Transverse colon (tissue), 4 donors: Measurements from ENCODE around the gene CYP19A1. TPM values are rescaled to one million over a fixed set of nuclear protein-coding genes. Genes with fewer than 3 reads are reported as not detected.

Experiments used
- DNase-seq: peaks from one replicate; pipeline ENCODE4 v3.0.0-alpha.2; 2019
- H3K27ac ChIP-seq, 4 donors: fragments of 200-600 bp; sonication (generic); 2 replicates each; pipeline ENCODE4 v1.5.1; 2016 to 2018; ENCODE audit warnings: inconsistent platforms in 4 of 4
- H3K27me3 ChIP-seq: fragments of 200-600 bp; sonication (generic); 2 replicates; pipeline ENCODE4 v1.5.1; 2017; ENCODE audit warnings: inconsistent platforms
- H3K36me3 ChIP-seq, 4 donors: fragments of 200-600 bp; sonication (generic); 2 replicates each; pipeline ENCODE4 v1.5.1; 2017 to 2019; ENCODE audit warnings: inconsistent platforms in 4 of 4
- H3K4me1 ChIP-seq, 4 donors: fragments of 200-600 bp; sonication (generic); 2 replicates each; pipeline ENCODE4 v1.5.1; 2017 to 2020; ENCODE audit warnings: inconsistent platforms in 4 of 4
- H3K4me3 ChIP-seq, 4 donors: fragments of 200-600 bp; sonication (generic); 1 replicate in 1 of 4; 2 replicates in 3 of 4; pipeline versions ENCODE4 v1.5.1 to v1.6.1; 2017 to 2019; ENCODE audit warnings: inconsistent platforms in 4 of 4
- H3K9me3 ChIP-seq, 2 donors: fragments of 200-600 bp; sonication (generic); 2 replicates each; pipeline ENCODE4 v1.5.1; 2017 to 2019; ENCODE audit warnings: inconsistent platforms in 2 of 2
- EP300 ChIP-seq: sonication (generic); formaldehyde crosslinking; IDR thresholded peaks from one replicate; pipeline ENCODE4 v1.6.1; 2017; ENCODE audit warnings: antibody characterized with exemption, low read depth
- POLR2A ChIP-seq: fragments of 450-650 bp; IDR thresholded peaks from one replicate; pipeline ENCODE4 v1.6.1; 2016; ENCODE audit warnings: antibody characterized with exemption, mild to moderate bottlenecking, moderate library complexity
- POLR2AphosphoS5 ChIP-seq, 3 donors: sonication (generic); formaldehyde crosslinking; IDR thresholded peaks; one replicate each; pipeline ENCODE4 v1.6.1; 2016; ENCODE audit warnings: antibody characterized with exemption in 3 of 3
- WGBS, 2 donors: methylation state at CpG; one replicate each; pipeline ENCODE4 v1.1.5; 2018; ENCODE audit warnings: low coverage in 1 of 2; 5-methylcytosine and 5-hydroxymethylcytosine counted together
- in situ Hi-C, 4 donors: fragments of 200-750 bp; cut with MboI; loops; one replicate each; pipeline versions ENCODE4 v1.15.0 to v1.15.1; 2017; ENCODE audit warnings: low sequenced_read_pairs in 3 of 4, low pct_ligation_motif_present in 1 of 4, low pct_unique_long_range_greater_than_20kb in 1 of 4
- intact Hi-C: fragments of 100-400 bp; cut with DNase I; formaldehyde crosslinking; loops from one replicate; pipeline ENCODE4 v1.15.1; 2023; ENCODE audit warnings: low total_unique reads
- total RNA-seq, 4 donors: library from RNA; depleted of rRNA; stranded (reverse); fragments of >200 nt; gene quantifications; one replicate each; pipeline ENCODE4 v1.1.0, GENCODE V29; 2016
- TF ChIP-seq, protein P1 (sequence below), 5 experiments: fragments of 200-600 bp in 3 of 5; fragments of 450-650 bp in 2 of 5; sonication (generic) in 3 of 5; IDR thresholded peaks; 1 replicate in 2 of 5; 2 replicates in 3 of 5; pipeline ENCODE4 v1.5.1; 2016 to 2017; ENCODE audit warnings: antibody characterized with exemption in 5 of 5, inconsistent platforms in 3 of 5, mild to moderate bottlenecking in 2 of 5, moderate library complexity in 1 of 5

Gene CYP19A1
- total RNA-seq, 4 donors from 2014 or later: not detected

DNA sequence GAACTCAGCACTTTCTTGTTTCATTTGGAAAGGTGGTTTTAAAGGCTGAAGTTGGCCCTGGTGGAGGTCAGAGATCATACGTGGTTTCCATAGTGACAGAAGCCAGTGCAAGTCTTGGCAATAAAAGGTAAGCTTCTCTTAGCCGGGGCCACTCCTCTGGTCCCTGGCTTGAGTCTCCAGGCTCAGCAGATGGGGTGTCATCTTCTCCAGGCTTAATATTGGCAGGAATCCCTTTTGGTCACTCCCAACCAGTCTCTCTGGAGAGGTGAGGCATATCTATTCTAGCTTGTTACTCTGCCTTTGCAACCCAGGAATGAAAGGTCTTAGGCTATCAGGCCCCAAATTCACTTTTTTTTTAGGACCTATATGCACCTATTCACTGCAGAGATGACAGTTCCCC is 4.8 kb downstream of the CYP19A1 start:
- H3K4me3 ChIP-seq: no peak overlapping the region
- WGBS, 2 donors: 83 to 94% methylated on average over 1 to 2 of the region's 2 CpGs
- in situ Hi-C loops (no loop called here), intact Hi-C loops (no loop called here)
- H3K27me3 ChIP-seq: no peaks in the 10 kb centered on the region
- H3K4me1 ChIP-seq: peaks cover 0 to 40% (median 13%) of the 10 kb centered on the region in 4 donors
- DNase-seq: no peak
- TF ChIP-seq EP300 (no peak), POLR2A (no peak), POLR2AphosphoS5 (IDR thresholded peaks at IDR 0.05) (no peak)
- TF ChIP-seq, protein P1, sequence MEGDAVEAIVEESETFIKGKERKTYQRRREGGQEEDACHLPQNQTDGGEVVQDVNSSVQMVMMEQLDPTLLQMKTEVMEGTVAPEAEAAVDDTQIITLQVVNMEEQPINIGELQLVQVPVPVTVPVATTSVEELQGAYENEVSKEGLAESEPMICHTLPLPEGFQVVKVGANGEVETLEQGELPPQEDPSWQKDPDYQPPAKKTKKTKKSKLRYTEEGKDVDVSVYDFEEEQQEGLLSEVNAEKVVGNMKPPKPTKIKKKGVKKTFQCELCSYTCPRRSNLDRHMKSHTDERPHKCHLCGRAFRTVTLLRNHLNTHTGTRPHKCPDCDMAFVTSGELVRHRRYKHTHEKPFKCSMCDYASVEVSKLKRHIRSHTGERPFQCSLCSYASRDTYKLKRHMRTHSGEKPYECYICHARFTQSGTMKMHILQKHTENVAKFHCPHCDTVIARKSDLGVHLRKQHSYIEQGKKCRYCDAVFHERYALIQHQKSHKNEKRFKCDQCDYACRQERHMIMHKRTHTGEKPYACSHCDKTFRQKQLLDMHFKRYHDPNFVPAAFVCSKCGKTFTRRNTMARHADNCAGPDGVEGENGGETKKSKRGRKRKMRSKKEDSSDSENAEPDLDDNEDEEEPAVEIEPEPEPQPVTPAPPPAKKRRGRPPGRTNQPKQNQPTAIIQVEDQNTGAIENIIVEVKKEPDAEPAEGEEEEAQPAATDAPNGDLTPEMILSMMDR (IDR thresholded peaks at IDR 0.05): no peak
- H3K27ac ChIP-seq: no peak overlapping the region
- H3K36me3 ChIP-seq: no peaks in the 10 kb centered on the region
- no peaks in the 10 kb centered on the region for H3K9me3 ChIP-seq

DNA sequence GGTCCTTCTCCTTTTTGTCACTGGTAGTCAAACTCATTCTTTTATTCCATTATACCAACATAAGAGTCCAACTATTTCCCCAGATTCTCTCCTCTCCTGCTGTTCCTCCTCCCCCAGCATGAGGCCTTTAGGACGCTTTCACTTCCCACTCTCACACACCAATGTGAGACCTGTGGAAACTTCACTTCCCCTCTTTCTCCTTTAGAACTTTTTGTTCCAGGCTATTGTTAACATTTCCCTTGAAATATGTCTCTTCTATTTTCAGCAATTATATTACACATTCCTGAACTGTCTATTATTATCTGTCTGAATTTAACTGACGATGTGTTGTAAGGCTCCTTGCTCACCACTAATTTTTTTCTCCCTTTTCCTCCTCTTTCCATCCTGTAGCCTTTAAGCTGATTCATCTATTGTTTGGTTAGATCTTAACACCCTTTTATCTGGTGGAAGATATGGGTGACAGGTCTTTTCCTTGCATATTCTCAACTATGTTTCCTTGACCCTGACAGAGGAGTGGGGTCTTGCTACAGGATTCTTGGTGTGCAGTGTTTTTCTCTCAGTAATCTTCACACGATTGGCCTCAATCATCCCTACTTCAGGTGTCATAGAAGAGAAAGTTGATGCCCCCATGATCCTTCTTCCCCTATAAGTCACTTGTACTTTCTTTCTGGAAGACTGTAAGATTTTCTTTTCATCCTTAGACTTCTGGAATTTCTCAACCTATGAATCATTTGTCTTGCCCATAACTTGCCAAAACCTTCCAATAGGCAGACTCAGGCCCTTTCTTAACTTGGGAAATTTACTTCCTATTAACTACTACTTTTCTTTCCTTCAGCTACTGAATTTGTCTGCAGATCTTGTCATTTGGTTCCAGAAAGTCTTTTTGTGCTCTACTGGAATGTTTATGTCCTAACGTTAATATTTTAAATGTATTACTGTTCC is 5.9 kb downstream of the CYP19A1 start:
- Histone ChIP-seq H3K36me3 (no peaks in the 10 kb centered on the region), H3K9me3 (no peaks in the 10 kb centered on the region), H3K27me3 (no peaks in the 10 kb centered on the region), H3K27ac (peak overlapping the region in 2 of 4 donors; percentile 13 to 14), H3K4me1 (peaks cover 0 to 40% (median 13%) of the 10 kb centered on the region in 4 donors), H3K4me3 (no peak overlapping the region)
- intact Hi-C loops: no loop called here
- in situ Hi-C loops: no loop called here
- WGBS, 2 donors: 76 to 83% methylated on average over 4 of the region's 4 CpGs
- no peak for DNase-seq
- TF ChIP-seq POLR2A (no peak), EP300 (no peak), POLR2AphosphoS5 (IDR thresholded peaks at IDR 0.05) (no peak)
- TF ChIP-seq, protein P1 (IDR thresholded peaks at IDR 0.05): no peak

DNA sequence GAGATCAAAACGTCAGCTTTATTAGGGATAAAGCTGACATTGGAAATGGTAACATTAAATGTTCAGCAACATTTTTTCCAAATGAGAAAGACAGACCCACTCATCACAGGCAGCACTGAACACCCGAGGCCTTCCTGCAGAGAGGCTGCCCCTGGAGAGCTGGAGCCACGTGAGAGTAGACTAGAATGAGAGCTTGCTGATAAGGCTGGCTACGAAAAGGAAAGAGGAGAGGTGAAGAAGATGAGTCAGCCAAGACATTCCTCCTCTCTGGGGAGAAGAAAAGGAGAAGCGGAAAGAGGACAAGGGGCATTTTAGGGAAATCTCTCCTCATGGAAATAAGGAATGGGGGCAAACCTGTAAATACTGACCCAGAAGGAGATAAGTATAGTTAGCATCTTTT is 7.3 kb downstream of the CYP19A1 start:
- Histone ChIP-seq H3K27ac (no peak overlapping the region), H3K36me3 (no peaks in the 10 kb centered on the region), H3K4me3 (no peak overlapping the region), H3K4me1 (peaks cover 0 to 32% (median 12%) of the 10 kb centered on the region in 4 donors), H3K27me3 (no peaks in the 10 kb centered on the region), H3K9me3 (no peaks in the 10 kb centered on the region)
- in situ Hi-C loops (no loop called here), intact Hi-C loops (no loop called here)
- DNase-seq: no peak
- TF ChIP-seq POLR2AphosphoS5 (IDR thresholded peaks at IDR 0.05): no peak
- TF ChIP-seq, protein P1 (IDR thresholded peaks at IDR 0.05): no peak
- no peak for TF ChIP-seq POLR2A
- no peak for TF ChIP-seq EP300
- 77 to 93% methylated on average over 2 to 5 of the region's 5 CpGs for WGBS, 2 donors

DNA sequence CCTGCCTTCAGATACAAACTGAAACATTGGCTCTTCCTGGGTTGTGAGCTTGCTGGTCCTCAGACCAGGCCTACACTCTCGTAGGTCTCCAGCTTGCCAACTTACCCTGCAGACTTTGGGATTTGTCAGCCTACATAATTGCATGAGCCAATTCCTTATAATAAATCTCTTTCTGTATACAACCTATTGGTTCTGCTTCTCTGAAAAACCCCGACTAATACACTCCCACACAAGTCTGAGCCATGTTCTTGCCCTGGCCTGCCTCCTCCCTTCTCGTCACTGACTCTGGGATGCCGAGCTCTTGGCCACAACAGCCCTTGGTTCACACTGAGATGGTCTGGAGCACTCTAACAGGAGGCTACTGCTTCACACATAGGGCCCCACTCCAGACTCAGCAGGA is 9.5 kb downstream of the CYP19A1 start:
- DNase-seq: no peak
- H3K4me3 ChIP-seq: no peak overlapping the region
- WGBS, 2 donors: 60 to 83% methylated on average over 1 to 4 of the region's 4 CpGs
- intact Hi-C loops (no loop called here), in situ Hi-C loops (no loop called here)
- H3K9me3 ChIP-seq: no peaks in the 10 kb centered on the region
- H3K27me3 ChIP-seq: no peaks in the 10 kb centered on the region
- no peak overlapping the region for H3K27ac ChIP-seq
- peaks cover 0 to 10% (median 0%) of the 10 kb centered on the region in 4 donors for H3K4me1 ChIP-seq
- no peak for TF ChIP-seq EP300
- TF ChIP-seq, protein P1 (IDR thresholded peaks at IDR 0.05): no peak
- TF ChIP-seq POLR2AphosphoS5 (IDR thresholded peaks at IDR 0.05): no peak
- TF ChIP-seq POLR2A: no peak
- no peaks in the 10 kb centered on the region for H3K36me3 ChIP-seq
